Endothelial cell of umbilical vein (primary cell): ENCODE measurements around the gene C17orf67. TPM values are rescaled to one million over a fixed set of nuclear protein-coding genes. Genes with fewer than 3 reads are reported as not detected.

Experiments used
- BruUV-seq: library from RNA; stranded (reverse); fragments of 400-500 nt; replicated peaks from 2 replicates; lab custom pipeline; 2021; lab: Mats Ljungman, UMichigan
- CTCF ChIA-PET: fragments of 300-600, 350-600 bp; sonication (Branson Sonifier 250); formaldehyde crosslinking; loops from one replicate; lab custom pipeline; 2021; ENCODE audit warnings: antibody characterized with exemption, inconsistent platforms; lab: Charles Lee
- POLR2A ChIA-PET: fragments of 300-600, 350-600 bp; sonication (Branson Sonifier 250); formaldehyde crosslinking; loops from one replicate; lab custom pipeline; 2021; ENCODE audit warnings: antibody characterized with exemption, inconsistent platforms; lab: Charles Lee
- DNase-seq: peaks from one replicate; pipeline ENCODE4 v3.0.0-alpha.2; 2011; ENCODE audit warnings: low read depth, low spot score
- FAIRE-seq: peaks from 2 replicates; lab custom pipeline; 2011; peaks lifted over from hg19 to GRCh38; lab: Jason Lieb, UNC
- H2AFZ ChIP-seq: 2 replicates; pipeline ENCODE4 v1.6.0; 2012; ENCODE audit warnings: low read depth, low read length, control low read depth, inconsistent platforms
- H3K27ac ChIP-seq: 2 replicates; pipeline ENCODE4 v1.5.1; 2011; ENCODE audit warnings: low read depth, mild to moderate bottlenecking, control low read depth, low read length, moderate library complexity; ENCODE audit not compliant: insufficient read depth
- H3K27me3 ChIP-seq, 2 experiments: 2 replicates each; pipeline versions ENCODE4 v1.6.0 to v1.6.1; 2011; ENCODE audit warnings: low read length in 2 of 2, mixed read lengths in 1 of 2; ENCODE audit not compliant: control insufficient read depth in 2 of 2, insufficient read depth in 2 of 2
- H3K36me3 ChIP-seq, 2 experiments: 2 replicates in 1 of 2; 3 replicates in 1 of 2; pipeline ENCODE4 v1.5.1; 2011; ENCODE audit warnings: low read length in 2 of 2, mild to moderate bottlenecking in 1 of 2, moderate library complexity in 1 of 2; ENCODE audit not compliant: control insufficient read depth in 2 of 2, insufficient read depth in 2 of 2; ENCODE audit errors: extremely low read depth in 1 of 2
- H3K4me1 ChIP-seq: 3 replicates; pipeline ENCODE4 v1.5.1; 2011; ENCODE audit warnings: mild to moderate bottlenecking, low read length; ENCODE audit not compliant: control insufficient read depth, insufficient read depth; ENCODE audit errors: extremely low read depth
- H3K4me2 ChIP-seq: 2 replicates; pipeline ENCODE4 v1.6.1; 2011; ENCODE audit warnings: low read length, control low read depth, mixed read lengths; ENCODE audit not compliant: insufficient read depth
- H3K4me3 ChIP-seq, 3 experiments: fragments of 200-600 bp in 1 of 3; sonication (generic), shearing (Covaris generic) in 1 of 3; replicated peaks in 1 of 3; 2 replicates each; pipeline ENCODE4 v1.5.1; 2011 to 2016; ENCODE audit warnings: control low read depth in 3 of 3, low read length in 3 of 3, mild to moderate bottlenecking in 2 of 3, inconsistent platforms in 1 of 3, low read depth in 1 of 3, moderate library complexity in 1 of 3; ENCODE audit not compliant: insufficient read depth in 1 of 3
- H3K79me2 ChIP-seq: 2 replicates; pipeline ENCODE4 v1.6.0; 2012; ENCODE audit warnings: low read length, inconsistent platforms; ENCODE audit not compliant: control insufficient read depth, insufficient read depth
- H3K9ac ChIP-seq: replicated peaks from 2 replicates; pipeline ENCODE3; 2011; ENCODE audit warnings: low read length, control low read depth; ENCODE audit not compliant: insufficient read depth; ENCODE audit errors: extremely low read depth
- H3K9me1 ChIP-seq: replicated peaks from 3 replicates; pipeline ENCODE4 v1.6.0; 2011; ENCODE audit warnings: mild to moderate bottlenecking, low read length; ENCODE audit not compliant: control insufficient read depth, insufficient read depth; ENCODE audit errors: extremely low read depth
- H3K9me3 ChIP-seq: replicated peaks from 2 replicates; pipeline ENCODE4 v1.5.1; 2012; ENCODE audit warnings: low read length, inconsistent platforms; ENCODE audit not compliant: control insufficient read depth, insufficient read depth
- H4K20me1 ChIP-seq: replicated peaks from 2 replicates; pipeline ENCODE3; 2011; ENCODE audit warnings: mild to moderate bottlenecking, low read length; ENCODE audit not compliant: control insufficient read depth, insufficient read depth; ENCODE audit errors: extremely low read depth
- EZH2 ChIP-seq: IDR thresholded peaks from 2 replicates; pipeline ENCODE4 v1.6.1; 2012; ENCODE audit warnings: borderline replicate concordance, low read depth, mild to moderate bottlenecking, moderate library complexity, low read length, inconsistent platforms; ENCODE audit not compliant: severe bottlenecking
- FOS ChIP-seq: IDR thresholded peaks from 2 replicates; pipeline ENCODE4 v1.6.1; 2011; ENCODE audit warnings: mild to moderate bottlenecking, low read length, moderate library complexity, borderline replicate concordance; ENCODE audit not compliant: insufficient read depth
- MYC ChIP-seq: IDR thresholded peaks from one replicate; pipeline ENCODE4 v1.6.1; 2011; ENCODE audit warnings: mild to moderate bottlenecking, low read depth, low read length
- POLR2A ChIP-seq: IDR thresholded peaks from 2 replicates; pipeline ENCODE4 v1.6.1; 2012; ENCODE audit warnings: low read depth, mild to moderate bottlenecking, control low read depth, low read length
- POLR2AphosphoS5 ChIP-seq: IDR thresholded peaks from 2 replicates; pipeline ENCODE4 v1.6.1; 2012; ENCODE audit warnings: low read depth, mild to moderate bottlenecking, control low read depth, low read length, moderate library complexity; ENCODE audit not compliant: insufficient read depth
- dilution Hi-C: fragments of 300-500 bp; cut with MboI; formaldehyde crosslinking; loops from one replicate; pipeline ENCODE4 v1.15.0; 2019; ENCODE audit warnings: low sequenced_read_pairs; ENCODE audit not compliant: extremely low pct_ligation_motif_present
- intact Hi-C: fragments of 100-400 bp; cut with micrococcal nuclease; formaldehyde crosslinking; loops from one replicate; pipeline ENCODE4 v1.10.0; 2022
- polyA plus RNA-seq, 4 experiments: library from polyadenylated mRNA; depleted of rRNA in 3 of 4; stranded (reverse) in 3 of 4; unstranded in 1 of 4; fragments of >200 nt; gene quantifications; 2 replicates each; pipeline versions ENCODE4 v1.2.1 to v1.2.3, GENCODE V29; 2011 to 2012; ENCODE audit warnings: missing spikeins in 1 of 4
- total RNA-seq: library from RNA; stranded (reverse); gene quantifications from 2 replicates; pipeline ENCODE4 v1.2.3, GENCODE V29; 2021
- TF ChIP-seq, protein P1 (sequence below), 2 donors: IDR thresholded peaks; 1 replicate in 1 of 2; 2 replicates in 1 of 2; pipeline ENCODE4 v1.5.1; 2011; ENCODE audit warnings: low read length in 2 of 2, mild to moderate bottlenecking in 2 of 2, moderate library complexity in 2 of 2, control low read depth in 1 of 2, inconsistent platforms in 1 of 2, low read depth in 1 of 2; ENCODE audit not compliant: insufficient read depth in 1 of 2; ENCODE audit errors: extremely low read depth in 1 of 2

Gene C17orf67
- total and polyA plus RNA-seq, 2 donors (not counting 3 experiments of a cell fraction or from before 2014, with no cell fraction given) = 1.9 to 5.8 TPM

DNA sequence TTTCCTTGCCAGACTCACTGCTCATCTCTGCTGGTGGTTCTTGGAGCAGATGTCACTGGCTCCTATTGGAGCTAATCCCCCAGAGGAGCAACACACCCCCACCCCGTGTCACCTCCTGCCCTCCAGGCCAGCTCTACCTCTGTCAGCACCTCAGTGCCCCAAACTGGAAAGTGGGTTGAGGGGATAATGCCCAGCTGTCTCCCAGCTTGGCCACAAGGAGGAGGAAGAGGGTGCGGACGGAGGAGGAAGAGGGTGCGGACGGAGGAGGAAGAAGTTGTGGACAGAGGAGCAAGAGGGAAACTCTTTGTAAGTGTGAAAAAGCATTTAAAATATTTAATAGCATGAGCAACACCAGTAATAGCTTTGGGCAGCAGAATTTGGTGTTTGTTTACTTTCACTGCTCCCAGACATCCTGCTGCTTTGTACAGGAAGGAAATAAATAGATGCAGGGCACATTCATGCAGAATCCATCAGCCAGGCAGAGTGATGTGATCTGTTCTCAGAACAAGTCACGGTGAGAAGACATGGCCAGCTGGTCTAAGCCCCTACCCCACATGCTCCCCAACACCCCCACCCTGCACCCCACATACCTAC is 82.5 kb downstream of the C17orf67 start:
- FAIRE-seq = peak; percentile 83
- H3K4me1 ChIP-seq = peaks cover 44% of the 10 kb centered on the region
- dilution Hi-C loops = no loop called here

More for the DNA sequence above, 82.5 kb downstream of the C17orf67 start:
- no peak overlapping the region for H3K9ac ChIP-seq
- peak overlapping the region; percentile 80 for H3K27ac ChIP-seq
- DNase-seq = peak; percentile 46
- H3K9me3 ChIP-seq = no peaks in the 10 kb centered on the region
- TF ChIP-seq POLR2A (peak; percentile 50), EZH2 (no peak), POLR2AphosphoS5 (peak; percentile 72), FOS (peak; percentile 24), MYC (no peak)
- TF ChIP-seq, protein P1, sequence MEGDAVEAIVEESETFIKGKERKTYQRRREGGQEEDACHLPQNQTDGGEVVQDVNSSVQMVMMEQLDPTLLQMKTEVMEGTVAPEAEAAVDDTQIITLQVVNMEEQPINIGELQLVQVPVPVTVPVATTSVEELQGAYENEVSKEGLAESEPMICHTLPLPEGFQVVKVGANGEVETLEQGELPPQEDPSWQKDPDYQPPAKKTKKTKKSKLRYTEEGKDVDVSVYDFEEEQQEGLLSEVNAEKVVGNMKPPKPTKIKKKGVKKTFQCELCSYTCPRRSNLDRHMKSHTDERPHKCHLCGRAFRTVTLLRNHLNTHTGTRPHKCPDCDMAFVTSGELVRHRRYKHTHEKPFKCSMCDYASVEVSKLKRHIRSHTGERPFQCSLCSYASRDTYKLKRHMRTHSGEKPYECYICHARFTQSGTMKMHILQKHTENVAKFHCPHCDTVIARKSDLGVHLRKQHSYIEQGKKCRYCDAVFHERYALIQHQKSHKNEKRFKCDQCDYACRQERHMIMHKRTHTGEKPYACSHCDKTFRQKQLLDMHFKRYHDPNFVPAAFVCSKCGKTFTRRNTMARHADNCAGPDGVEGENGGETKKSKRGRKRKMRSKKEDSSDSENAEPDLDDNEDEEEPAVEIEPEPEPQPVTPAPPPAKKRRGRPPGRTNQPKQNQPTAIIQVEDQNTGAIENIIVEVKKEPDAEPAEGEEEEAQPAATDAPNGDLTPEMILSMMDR (IDR thresholded peaks at IDR 0.05; ENCODE audit: extremely low read depth in 1 of 2, insufficient read depth in 1 of 2, low read depth in 1 of 2, low read length in 2 of 2) = peak; percentile 15 to 24
- peak overlapping the region; percentile 1 for H3K4me2 ChIP-seq
- H3K4me3 ChIP-seq = no peak overlapping the region
- no peaks in the 10 kb centered on the region for H3K36me3 ChIP-seq
- H3K27me3 ChIP-seq = no peaks in the 10 kb centered on the region
- ChIA-PET CTCF (interaction anchor here (1.4 to 7.7 kb wide), 5 partner anchors 12 to 158 kb away, joined by 3 to 64 read pairs (median 6); partner anchors contain the start of gene NOG), POLR2A (no interaction called here)
- H4K20me1 ChIP-seq = no peaks in the 10 kb centered on the region
- BruUV-seq = no TSS peak
- intact Hi-C loops = loop anchor here (1.0 to 10.0 kb wide), 6 partner anchors 29 to 566 kb away; partner anchors contain the start of gene NOG
- no peaks in the 10 kb centered on the region for H3K9me1 ChIP-seq
- H3K79me2 ChIP-seq = no peaks in the 10 kb centered on the region
- H2AFZ ChIP-seq = peak overlapping the region; percentile 44
